ENCODE results near the gene PLXNB2.

DNA sequence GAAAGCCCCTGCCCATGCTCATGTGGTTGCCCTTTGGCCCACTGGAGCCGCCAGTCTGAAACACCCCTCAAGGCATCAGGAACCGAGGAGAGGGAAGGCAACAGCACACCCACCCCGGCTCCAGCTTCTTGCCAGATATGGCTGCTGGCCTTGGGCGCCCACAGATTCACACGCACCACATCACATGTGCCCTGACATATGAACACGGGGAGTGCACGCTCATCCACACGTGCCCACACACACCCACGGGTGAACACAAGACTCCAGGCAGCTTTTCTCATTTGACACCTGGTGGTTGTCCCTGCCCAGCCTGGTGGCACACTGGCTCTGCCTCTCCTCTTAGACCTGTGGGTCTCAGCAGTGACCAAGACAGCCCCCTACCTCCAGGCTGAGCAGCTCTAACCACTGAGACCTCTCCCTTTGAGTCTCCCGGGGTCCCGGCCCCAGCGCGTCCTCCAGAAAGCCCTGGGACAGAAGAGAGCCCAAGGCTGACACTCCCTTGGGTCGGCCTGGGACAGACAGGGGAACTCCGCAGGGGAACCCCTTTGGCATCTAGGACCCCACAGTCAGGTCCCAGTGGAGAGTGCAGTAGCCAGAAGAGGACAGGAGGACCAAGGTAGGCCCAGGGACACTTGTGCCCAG is 43.2 kb downstream of the PLXNB2 start:
- TF ChIP-seq, protein P1, sequence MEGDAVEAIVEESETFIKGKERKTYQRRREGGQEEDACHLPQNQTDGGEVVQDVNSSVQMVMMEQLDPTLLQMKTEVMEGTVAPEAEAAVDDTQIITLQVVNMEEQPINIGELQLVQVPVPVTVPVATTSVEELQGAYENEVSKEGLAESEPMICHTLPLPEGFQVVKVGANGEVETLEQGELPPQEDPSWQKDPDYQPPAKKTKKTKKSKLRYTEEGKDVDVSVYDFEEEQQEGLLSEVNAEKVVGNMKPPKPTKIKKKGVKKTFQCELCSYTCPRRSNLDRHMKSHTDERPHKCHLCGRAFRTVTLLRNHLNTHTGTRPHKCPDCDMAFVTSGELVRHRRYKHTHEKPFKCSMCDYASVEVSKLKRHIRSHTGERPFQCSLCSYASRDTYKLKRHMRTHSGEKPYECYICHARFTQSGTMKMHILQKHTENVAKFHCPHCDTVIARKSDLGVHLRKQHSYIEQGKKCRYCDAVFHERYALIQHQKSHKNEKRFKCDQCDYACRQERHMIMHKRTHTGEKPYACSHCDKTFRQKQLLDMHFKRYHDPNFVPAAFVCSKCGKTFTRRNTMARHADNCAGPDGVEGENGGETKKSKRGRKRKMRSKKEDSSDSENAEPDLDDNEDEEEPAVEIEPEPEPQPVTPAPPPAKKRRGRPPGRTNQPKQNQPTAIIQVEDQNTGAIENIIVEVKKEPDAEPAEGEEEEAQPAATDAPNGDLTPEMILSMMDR (IDR thresholded peaks at IDR 0.05; ENCODE audit: low read depth, low read length), result no peak
- no peak for TF ChIP-seq EZH2phosphoT487 (IDR thresholded peaks at IDR 0.05; ENCODE audit: low read depth)

Data from OCI-LY3 (cell line).